Gastrocnemius medialis (tissue), 4 donors: ENCODE results near the gene SFI1. TPM values are rescaled to one million over a fixed set of nuclear protein-coding genes. Genes with fewer than 3 reads are reported as not detected.

Source experiments
- ATAC-seq, 2 donors: fragments of 150-250 bp; one replicate each; pipeline ENCODE4 v1.9.1; 2016
- DNase-seq, 2 donors: peaks; one replicate each; pipeline ENCODE4 v3.0.0-alpha.2; 2019
- H3K27ac ChIP-seq, 4 donors: fragments of 200-600 bp; sonication (generic); 1 replicate in 1 of 4; 2 replicates in 3 of 4; pipeline ENCODE4 v1.5.1; 2016 to 2018; ENCODE audit warnings: mild to moderate bottlenecking in 2 of 4, moderate library complexity in 1 of 4
- H3K27me3 ChIP-seq, 3 donors: fragments of 200-600 bp; sonication (generic) in 2 of 3; 1 replicate in 1 of 3; 2 replicates in 2 of 3; pipeline versions ENCODE4 v1.5.1 to v1.6.0; 2016 to 2019; ENCODE audit warnings: mild to moderate bottlenecking in 1 of 3, moderate library complexity in 1 of 3
- H3K36me3 ChIP-seq, 2 donors: fragments of 200-600 bp; sonication (generic) in 1 of 2; one replicate each; pipeline ENCODE4 v1.5.1; 2017 to 2018
- H3K4me1 ChIP-seq, 2 donors: fragments of 200-600 bp; sonication (generic) in 1 of 2; one replicate each; pipeline ENCODE4 v1.5.1; 2016 to 2017; ENCODE audit warnings: mild to moderate bottlenecking in 2 of 2
- H3K4me3 ChIP-seq, 4 donors: fragments of 200-600 bp; sonication (generic) in 3 of 4; 1 replicate in 1 of 4; 2 replicates in 3 of 4; pipeline ENCODE4 v1.5.1; 2016 to 2019; ENCODE audit warnings: mild to moderate bottlenecking in 2 of 4
- H3K9me3 ChIP-seq, 3 donors: fragments of 200-600 bp; sonication (generic) in 2 of 3; 1 replicate in 1 of 3; 2 replicates in 2 of 3; pipeline ENCODE4 v1.5.1; 2016 to 2019
- POLR2A ChIP-seq, 2 donors: fragments of 450-650 bp; IDR thresholded peaks; one replicate each; pipeline ENCODE4 v1.6.1; 2017; ENCODE audit warnings: antibody characterized with exemption in 2 of 2, mild to moderate bottlenecking in 2 of 2, moderate library complexity in 2 of 2
- in situ Hi-C, 4 donors: fragments of 200-750 bp; cut with MboI; loops; one replicate each; pipeline versions ENCODE4 v1.15.0 to v1.8.0; 2017; ENCODE audit warnings: low sequenced_read_pairs in 4 of 4
- intact Hi-C: fragments of 100-400 bp; cut with DNase I; formaldehyde crosslinking; loops from one replicate; pipeline ENCODE4 v1.15.1; 2023; ENCODE audit warnings: low total_unique reads
- total RNA-seq, 4 donors: library from RNA; depleted of rRNA; stranded (reverse); fragments of >200 nt; gene quantifications; one replicate each; pipeline versions ENCODE4 v1.1.0 to v1.2.3, GENCODE V29; 2016
- TF ChIP-seq, protein P1 (sequence below), 5 experiments: fragments of 450-650 bp in 3 of 5; fragments of 200-600 bp in 2 of 5; sonication (generic) in 2 of 5; IDR thresholded peaks in 4 of 5; conservative IDR thresholded peaks in 1 of 5; 1 replicate in 4 of 5; 2 replicates in 1 of 5; pipeline ENCODE4 v1.5.1; 2016 to 2019; ENCODE audit warnings: antibody characterized with exemption in 5 of 5, mild to moderate bottlenecking in 3 of 5, moderate library complexity in 3 of 5

SFI1 gene
- total RNA-seq, 4 donors from 2014 or later, result 1.1 to 12.6 (median 2.7) TPM

DNA sequence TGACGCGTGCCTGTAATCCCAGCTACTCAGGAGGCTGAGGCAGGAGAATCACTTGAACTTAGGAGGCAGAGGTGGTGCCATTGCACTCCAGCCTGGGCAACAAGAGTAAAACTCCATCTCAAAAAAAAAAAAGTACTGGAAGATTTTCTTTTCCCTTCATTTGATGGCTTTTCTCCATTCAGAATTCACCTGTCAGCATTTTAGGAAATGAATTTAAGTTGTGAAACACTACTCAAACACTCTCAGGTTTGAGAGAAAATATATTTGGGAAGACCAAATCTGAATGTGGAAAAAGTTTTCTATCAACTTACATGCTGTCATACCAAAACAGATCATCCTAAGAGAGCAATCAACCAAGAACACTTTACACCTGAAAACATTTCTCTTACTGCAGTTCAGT lies 9.4 kb upstream of the SFI1 start:
- DNase-seq, result no peak
- Histone ChIP-seq H3K27ac (no peak overlapping the region), H3K4me1 (peaks cover 22 to 24% of the 10 kb centered on the region in 2 donors), H3K4me3 (no peak overlapping the region), H3K9me3 (no peaks in the 10 kb centered on the region), H3K27me3 (no peaks in the 10 kb centered on the region), H3K36me3 (peaks cover 0 to 43% of the 10 kb centered on the region in 2 donors)
- intact Hi-C loops (no loop called here), in situ Hi-C loops (no loop called here)
- TF ChIP-seq POLR2A (IDR thresholded peaks at IDR 0.05), result no peak
- TF ChIP-seq, protein P1, sequence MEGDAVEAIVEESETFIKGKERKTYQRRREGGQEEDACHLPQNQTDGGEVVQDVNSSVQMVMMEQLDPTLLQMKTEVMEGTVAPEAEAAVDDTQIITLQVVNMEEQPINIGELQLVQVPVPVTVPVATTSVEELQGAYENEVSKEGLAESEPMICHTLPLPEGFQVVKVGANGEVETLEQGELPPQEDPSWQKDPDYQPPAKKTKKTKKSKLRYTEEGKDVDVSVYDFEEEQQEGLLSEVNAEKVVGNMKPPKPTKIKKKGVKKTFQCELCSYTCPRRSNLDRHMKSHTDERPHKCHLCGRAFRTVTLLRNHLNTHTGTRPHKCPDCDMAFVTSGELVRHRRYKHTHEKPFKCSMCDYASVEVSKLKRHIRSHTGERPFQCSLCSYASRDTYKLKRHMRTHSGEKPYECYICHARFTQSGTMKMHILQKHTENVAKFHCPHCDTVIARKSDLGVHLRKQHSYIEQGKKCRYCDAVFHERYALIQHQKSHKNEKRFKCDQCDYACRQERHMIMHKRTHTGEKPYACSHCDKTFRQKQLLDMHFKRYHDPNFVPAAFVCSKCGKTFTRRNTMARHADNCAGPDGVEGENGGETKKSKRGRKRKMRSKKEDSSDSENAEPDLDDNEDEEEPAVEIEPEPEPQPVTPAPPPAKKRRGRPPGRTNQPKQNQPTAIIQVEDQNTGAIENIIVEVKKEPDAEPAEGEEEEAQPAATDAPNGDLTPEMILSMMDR (IDR thresholded peaks at IDR 0.05 in 4 of 5, conservative IDR thresholded peaks at IDR 0.05 in 1 of 5), result no peak
- ATAC-seq, result no peak

DNA sequence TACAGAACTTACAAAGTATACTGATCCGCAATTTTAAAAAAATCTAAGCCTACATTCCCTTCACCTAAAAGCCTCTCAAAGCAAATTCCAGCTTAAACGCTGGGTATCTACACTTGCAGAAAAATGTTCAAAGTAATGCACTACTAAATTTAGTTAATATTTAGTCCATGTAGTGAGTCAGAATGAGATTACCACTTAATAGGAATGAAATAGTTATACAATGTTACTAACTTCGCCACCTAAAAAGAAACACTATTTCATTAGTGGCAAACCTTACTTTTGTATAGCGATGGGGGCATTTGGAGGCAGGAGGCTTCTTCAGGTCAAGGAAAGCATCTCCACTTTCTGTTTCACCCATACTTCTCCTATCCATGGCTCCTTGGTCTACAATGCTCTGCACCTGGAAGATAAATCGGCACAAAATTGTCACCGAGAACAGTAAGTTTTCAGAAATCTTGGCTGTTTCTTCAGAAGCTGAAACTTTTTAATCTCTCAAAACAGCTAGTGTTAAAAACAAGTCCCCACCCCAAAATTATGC lies 7.9 kb upstream of the SFI1 start:
- peaks cover 0 to 43% of the 10 kb centered on the region in 2 donors for H3K36me3 ChIP-seq
- H3K9me3 ChIP-seq, result no peaks in the 10 kb centered on the region
- H3K4me1 ChIP-seq, result peaks cover 22 to 24% of the 10 kb centered on the region in 2 donors
- no peaks in the 10 kb centered on the region for H3K27me3 ChIP-seq
- no peak for DNase-seq
- TF ChIP-seq POLR2A (IDR thresholded peaks at IDR 0.05), result no peak
- TF ChIP-seq, protein P1 (IDR thresholded peaks at IDR 0.05 in 4 of 5, conservative IDR thresholded peaks at IDR 0.05 in 1 of 5), result no peak
- ATAC-seq, result no peak
- H3K4me3 ChIP-seq, result peak overlapping the region; percentile 61 to 83 (median 78)
- in situ Hi-C loops, result no loop called here
- intact Hi-C loops, result loop anchor here (2.0 kb wide), 1 partner anchor 90 kb away; the partner anchor contains the start of gene DRG1
- peak overlapping the region; percentile 86 to 99 (median 94) for H3K27ac ChIP-seq

DNA sequence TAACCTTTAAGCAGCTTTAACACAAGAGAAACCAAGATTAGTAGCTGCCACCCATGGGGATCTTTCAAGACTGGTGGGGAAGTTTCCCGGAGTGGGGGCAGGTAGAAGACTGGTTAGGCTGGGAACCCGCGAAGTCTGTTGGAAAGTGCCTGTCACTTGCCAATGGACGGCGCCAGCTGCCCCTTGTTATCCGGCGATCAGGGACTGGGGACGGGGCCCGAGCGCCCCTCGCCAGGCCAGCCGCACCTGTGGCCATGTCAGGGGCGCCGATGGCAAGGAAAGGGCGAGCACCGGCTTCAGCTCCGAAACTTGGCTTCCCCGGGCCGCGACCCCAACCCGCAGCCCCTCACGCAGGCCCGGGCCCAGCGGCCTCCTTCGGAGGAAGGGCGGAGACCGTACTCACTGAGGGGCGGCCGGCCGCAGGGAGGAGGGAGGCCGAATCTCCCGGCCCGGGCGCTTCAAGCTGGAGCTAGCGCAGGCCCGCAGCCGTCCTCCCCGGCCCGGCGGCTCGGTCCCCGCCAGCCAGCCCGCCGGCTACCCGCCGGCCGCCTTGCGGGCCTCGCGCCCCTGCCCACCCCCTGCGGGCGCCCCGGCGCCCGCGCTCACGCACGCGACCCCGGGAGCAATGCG lies 7.2 kb upstream of the SFI1 start:
- Histone ChIP-seq H3K27me3 (no peaks in the 10 kb centered on the region), H3K9me3 (no peaks in the 10 kb centered on the region), H3K4me3 (peak overlapping the region; percentile 61 to 83 (median 78)), H3K27ac (peak overlapping the region; percentile 86 to 99 (median 94)), H3K36me3 (peaks cover 0 to 37% of the 10 kb centered on the region in 2 donors), H3K4me1 (peaks cover 22 to 25% of the 10 kb centered on the region in 2 donors)
- intact Hi-C loops, result loop anchor here (2.0 kb wide), 1 partner anchor 90 kb away; the partner anchor contains the start of gene DRG1
- in situ Hi-C loops, result no loop called here
- no peak for TF ChIP-seq POLR2A (IDR thresholded peaks at IDR 0.05)
- TF ChIP-seq, protein P1 (IDR thresholded peaks at IDR 0.05 in 4 of 5, conservative IDR thresholded peaks at IDR 0.05 in 1 of 5), result no peak
- peak; percentile 28 to 50 for ATAC-seq
- peak in 1 of 2 donors; percentile 4 for DNase-seq

DNA sequence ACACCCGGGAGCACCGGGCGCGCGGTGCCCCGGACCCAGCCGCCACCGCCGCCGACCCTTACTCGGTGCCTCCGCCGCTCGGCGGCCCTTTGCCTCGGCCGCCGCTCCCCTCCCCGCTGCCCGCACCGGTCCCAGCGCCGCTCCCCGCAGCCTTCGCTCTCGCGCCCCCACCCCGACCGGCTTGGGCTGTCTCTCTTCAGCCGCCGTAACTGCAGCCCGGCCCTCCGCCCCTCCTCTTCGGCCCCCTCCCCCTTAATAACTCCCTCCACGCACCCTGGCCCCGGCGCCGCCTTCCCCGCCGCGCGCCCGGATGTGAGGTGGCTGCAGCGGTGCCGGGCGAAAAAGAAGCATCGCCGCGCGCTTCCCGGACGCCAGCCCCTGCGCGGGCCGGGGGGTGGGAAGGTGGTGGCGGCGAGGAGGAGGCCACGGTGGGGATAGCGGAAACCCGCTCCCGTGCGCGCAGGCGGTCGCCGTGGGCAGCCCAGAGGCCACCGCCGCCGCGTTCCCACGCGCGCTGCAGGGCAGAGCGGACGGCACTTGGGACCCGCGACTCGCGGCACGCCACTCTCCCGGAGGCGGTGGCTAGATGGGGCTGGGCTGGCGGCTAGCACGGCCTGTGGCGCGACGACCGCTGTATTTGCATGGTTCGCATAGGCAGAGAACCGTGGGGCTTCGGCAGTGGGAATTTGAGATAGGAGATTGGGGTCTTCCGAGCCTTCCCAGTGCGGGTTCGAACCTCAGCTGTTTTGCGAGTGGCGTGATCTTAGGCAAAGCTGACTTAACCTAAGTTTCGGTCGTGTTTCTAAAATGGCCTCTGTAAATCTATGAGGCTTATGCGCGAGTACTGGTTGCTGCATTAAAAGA lies 6.5 kb upstream of the SFI1 start, which contains the start of gene EIF4ENIF1:
Gene EIF4ENIF1, minus strand, starts transcription at position 211 of the 864 bp plus-strand sequence. CDS start 1,124 bp downstream, outside the sequence.
- H3K4me1 ChIP-seq, result peaks cover 22 to 31% of the 10 kb centered on the region in 2 donors
- TF ChIP-seq POLR2A (IDR thresholded peaks at IDR 0.05), result peak; percentile 71 to 75
- TF ChIP-seq, protein P1 (IDR thresholded peaks at IDR 0.05 in 4 of 5, conservative IDR thresholded peaks at IDR 0.05 in 1 of 5), result peak in 2 of 5 experiments; percentile 16 to 25
- intact Hi-C loops, result loop anchor here (2.0 to 5.0 kb wide), 4 partner anchors 91 to 262 kb away; partner anchors contain the start of genes DEPDC5, DRG1, PATZ1 and PRR14L
- in situ Hi-C loops, result no loop called here
- peak; percentile 81 to 84 for DNase-seq
- H3K36me3 ChIP-seq, result peaks cover 0 to 30% of the 10 kb centered on the region in 2 donors
- peak within 1 kb of the TSS; percentile 86 to 99 (median 94) for H3K27ac ChIP-seq
- peak within 1 kb of the TSS; percentile 61 to 83 (median 78) for H3K4me3 ChIP-seq
- no peaks in the 10 kb centered on the region for H3K9me3 ChIP-seq
- no peaks in the 10 kb centered on the region for H3K27me3 ChIP-seq
- ATAC-seq, result peak; percentile 84 to 91
